Tibial nerve (tissue), 4 donors: ENCODE results near the gene FIBCD1. TPM values are rescaled to one million over a fixed set of nuclear protein-coding genes. Genes with fewer than 3 reads are reported as not detected.

ENCODE experiments used
- DNase-seq, 2 donors: peaks; one replicate each; pipeline ENCODE4 v3.0.0-alpha.2; 2019; ENCODE audit warnings: low spot score in 2 of 2
- H3K27ac ChIP-seq, 4 donors: fragments of 200-600 bp; sonication (generic) in 3 of 4; one replicate each; pipeline ENCODE4 v1.5.1; 2017 to 2019; ENCODE audit warnings: mild to moderate bottlenecking in 1 of 4
- H3K27me3 ChIP-seq, 2 donors: fragments of 200-600 bp; sonication (generic) in 1 of 2; one replicate each; pipeline versions ENCODE4 v1.5.1 to v1.6.0; 2017 to 2019
- H3K36me3 ChIP-seq, 3 donors: fragments of 200-600 bp; sonication (generic); one replicate each; pipeline ENCODE4 v1.5.1; 2018 to 2019
- H3K4me1 ChIP-seq, 4 donors: fragments of 200-600 bp; sonication (generic) in 3 of 4; one replicate each; pipeline ENCODE4 v1.5.1; 2017 to 2019
- H3K4me3 ChIP-seq, 4 donors: fragments of 200-600 bp; sonication (generic) in 3 of 4; one replicate each; pipeline ENCODE4 v1.5.1; 2017 to 2019; ENCODE audit warnings: mild to moderate bottlenecking in 1 of 4, moderate library complexity in 1 of 4
- H3K9me3 ChIP-seq, 4 donors: fragments of 200-600 bp; sonication (generic) in 3 of 4; one replicate each; pipeline ENCODE4 v1.5.1; 2017 to 2019
- EP300 ChIP-seq, 2 donors: sonication (generic); formaldehyde crosslinking; IDR thresholded peaks; one replicate each; pipeline ENCODE4 v1.6.1; 2017; ENCODE audit warnings: antibody characterized with exemption in 2 of 2, mild to moderate bottlenecking in 1 of 2
- POLR2A ChIP-seq, 2 donors: fragments of 450-650 bp; IDR thresholded peaks; one replicate each; pipeline ENCODE4 v1.6.1; 2017; ENCODE audit warnings: antibody characterized with exemption in 2 of 2, mild to moderate bottlenecking in 2 of 2, moderate library complexity in 2 of 2
- WGBS, 2 donors: methylation state at CpG; one replicate each; pipeline ENCODE4 v1.1.5; 2018; 5-methylcytosine and 5-hydroxymethylcytosine counted together
- total RNA-seq, 4 donors: library from RNA; depleted of rRNA; stranded (reverse); fragments of >200 nt; gene quantifications; one replicate each; pipeline ENCODE4 v1.1.0, GENCODE V29; 2016
- TF ChIP-seq, protein P1 (sequence below), 5 experiments: fragments of 200-600 bp in 3 of 5; fragments of 450-650 bp in 2 of 5; sonication (generic) in 3 of 5; IDR thresholded peaks; one replicate each; pipeline ENCODE4 v1.5.1; 2016 to 2019; ENCODE audit warnings: antibody characterized with exemption in 5 of 5, mild to moderate bottlenecking in 3 of 5, moderate library complexity in 2 of 5

Gene FIBCD1
- total RNA-seq, 4 donors from 2014 or later = not detected

DNA sequence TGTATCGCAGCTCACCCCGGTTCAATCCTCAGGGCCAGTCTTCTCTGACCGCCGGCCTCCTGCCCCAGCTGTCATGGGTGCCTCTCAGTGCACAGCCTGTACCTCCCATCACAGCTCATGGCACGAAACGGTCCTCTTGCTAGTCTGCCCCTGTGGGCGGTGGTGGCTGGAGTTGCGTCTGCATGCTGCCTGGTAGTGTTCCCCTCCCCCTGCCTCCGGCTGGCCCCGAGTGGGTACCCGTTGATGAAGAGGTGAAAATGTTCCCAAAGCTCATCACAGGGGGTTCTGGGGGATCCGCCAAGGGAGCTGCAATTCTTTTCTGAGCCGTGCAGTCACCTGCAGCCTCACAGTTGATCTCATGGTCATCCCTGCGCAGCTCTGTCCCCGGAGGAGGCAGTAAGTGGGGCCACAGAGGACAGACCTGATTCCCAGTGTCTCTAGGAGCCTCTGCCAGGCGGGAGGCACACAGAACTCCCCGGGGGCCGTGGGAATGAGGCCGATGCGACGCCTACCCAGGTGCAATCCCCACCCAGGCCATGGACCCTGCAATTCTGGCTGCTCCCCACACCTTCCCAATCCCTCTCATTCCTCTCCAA, 34.7 kb upstream of the FIBCD1 start:
- no peaks in the 10 kb centered on the region for H3K9me3 ChIP-seq
- H3K27ac ChIP-seq = no peak overlapping the region
- 48 to 54% methylated on average over 14 to 21 of the region's 21 CpGs for WGBS, 2 donors
- H3K4me1 ChIP-seq = no peaks in the 10 kb centered on the region
- peaks cover 4 to 53% of the 10 kb centered on the region in 2 donors for H3K27me3 ChIP-seq
- H3K36me3 ChIP-seq = no peaks in the 10 kb centered on the region
- no peak for DNase-seq
- TF ChIP-seq, protein P1, sequence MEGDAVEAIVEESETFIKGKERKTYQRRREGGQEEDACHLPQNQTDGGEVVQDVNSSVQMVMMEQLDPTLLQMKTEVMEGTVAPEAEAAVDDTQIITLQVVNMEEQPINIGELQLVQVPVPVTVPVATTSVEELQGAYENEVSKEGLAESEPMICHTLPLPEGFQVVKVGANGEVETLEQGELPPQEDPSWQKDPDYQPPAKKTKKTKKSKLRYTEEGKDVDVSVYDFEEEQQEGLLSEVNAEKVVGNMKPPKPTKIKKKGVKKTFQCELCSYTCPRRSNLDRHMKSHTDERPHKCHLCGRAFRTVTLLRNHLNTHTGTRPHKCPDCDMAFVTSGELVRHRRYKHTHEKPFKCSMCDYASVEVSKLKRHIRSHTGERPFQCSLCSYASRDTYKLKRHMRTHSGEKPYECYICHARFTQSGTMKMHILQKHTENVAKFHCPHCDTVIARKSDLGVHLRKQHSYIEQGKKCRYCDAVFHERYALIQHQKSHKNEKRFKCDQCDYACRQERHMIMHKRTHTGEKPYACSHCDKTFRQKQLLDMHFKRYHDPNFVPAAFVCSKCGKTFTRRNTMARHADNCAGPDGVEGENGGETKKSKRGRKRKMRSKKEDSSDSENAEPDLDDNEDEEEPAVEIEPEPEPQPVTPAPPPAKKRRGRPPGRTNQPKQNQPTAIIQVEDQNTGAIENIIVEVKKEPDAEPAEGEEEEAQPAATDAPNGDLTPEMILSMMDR (IDR thresholded peaks at IDR 0.05) = no peak
- TF ChIP-seq POLR2A (IDR thresholded peaks at IDR 0.05) (no peak), EP300 (IDR thresholded peaks at IDR 0.05) (no peak)
- no peak overlapping the region for H3K4me3 ChIP-seq

DNA sequence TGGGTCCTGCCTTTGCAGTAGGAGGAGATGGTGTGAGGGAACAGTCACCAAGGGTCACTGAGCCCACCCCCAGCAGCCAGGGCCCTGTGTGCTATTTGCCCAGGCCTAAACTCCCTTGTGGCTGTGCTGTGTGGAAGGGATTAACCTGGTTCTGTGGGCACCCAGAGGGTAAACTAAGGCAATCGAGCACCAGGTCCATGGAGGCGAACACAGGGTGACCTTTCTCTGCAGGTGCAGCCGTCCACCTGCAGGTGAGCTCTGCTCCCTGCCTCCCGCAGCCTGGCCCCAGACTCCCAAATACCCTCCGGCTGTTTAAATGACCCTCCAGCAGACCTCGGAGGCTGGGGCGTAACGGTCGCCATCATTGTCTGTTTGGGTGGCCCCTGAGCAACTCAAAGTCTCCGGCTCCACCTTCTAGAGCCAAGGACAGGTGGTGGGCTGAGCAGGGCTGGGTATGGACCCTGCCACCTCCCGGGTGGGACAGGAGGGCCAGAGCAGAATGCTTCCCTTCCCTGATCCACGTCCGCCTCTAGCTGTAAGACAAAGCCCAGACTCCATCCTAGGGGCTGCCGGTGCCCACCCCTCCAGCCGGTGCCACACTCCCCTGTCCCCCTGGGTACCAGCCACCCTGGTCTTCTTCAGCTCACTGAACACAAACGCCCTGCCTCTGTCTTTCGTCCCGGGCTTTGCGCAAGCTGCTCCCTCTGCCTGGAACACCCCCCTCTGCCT, 34.1 kb upstream of the FIBCD1 start:
- TF ChIP-seq EP300 (IDR thresholded peaks at IDR 0.05) (no peak), POLR2A (IDR thresholded peaks at IDR 0.05) (no peak)
- TF ChIP-seq, protein P1 (IDR thresholded peaks at IDR 0.05) = no peak
- 62 to 66% methylated on average over 9 to 19 of the region's 19 CpGs for WGBS, 2 donors
- no peak overlapping the region for H3K4me3 ChIP-seq
- no peak for DNase-seq
- peaks cover 4 to 53% of the 10 kb centered on the region in 2 donors for H3K27me3 ChIP-seq
- H3K27ac ChIP-seq = no peak overlapping the region
- no peaks in the 10 kb centered on the region for H3K36me3 ChIP-seq
- H3K9me3 ChIP-seq = no peaks in the 10 kb centered on the region
- H3K4me1 ChIP-seq = no peaks in the 10 kb centered on the region

DNA sequence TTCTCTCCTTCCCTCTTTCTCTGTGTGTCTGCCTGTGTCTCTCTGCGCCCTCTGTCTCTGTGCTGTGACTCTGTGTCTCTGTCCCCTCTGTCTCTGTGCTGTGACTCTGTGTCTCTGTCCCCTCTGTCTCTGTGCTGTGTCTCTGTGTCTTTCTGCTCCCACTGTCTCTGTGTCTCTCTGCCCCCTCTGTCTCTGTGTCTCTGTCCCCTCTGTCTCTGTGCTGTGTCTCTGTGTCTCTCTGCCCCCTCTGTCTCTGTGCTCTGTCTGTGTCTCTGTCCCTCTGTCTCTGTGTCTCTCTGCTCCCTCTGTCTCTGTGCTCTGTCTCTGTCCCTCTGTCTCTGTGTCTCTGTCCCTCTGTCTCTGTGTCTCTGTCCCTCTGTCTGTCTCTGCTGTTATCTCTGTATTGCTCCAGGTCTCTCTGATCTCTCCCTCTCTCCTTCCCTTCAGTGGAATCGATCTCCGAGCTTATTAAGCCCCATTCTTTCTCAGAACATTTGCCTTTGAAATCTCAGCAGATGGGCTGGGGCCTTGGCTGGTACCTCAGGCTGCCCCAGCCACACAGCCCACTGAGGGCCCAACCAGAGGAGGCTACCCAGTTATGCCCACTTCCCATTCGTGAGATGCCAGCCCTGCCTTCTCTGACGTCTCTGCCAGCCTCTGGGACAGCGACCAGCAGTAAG, 33.4 kb upstream of the FIBCD1 start:
- no peak overlapping the region for H3K4me3 ChIP-seq
- H3K27me3 ChIP-seq = peaks cover 4 to 53% of the 10 kb centered on the region in 2 donors
- H3K36me3 ChIP-seq = no peaks in the 10 kb centered on the region
- H3K27ac ChIP-seq = no peak overlapping the region
- 65 to 75% methylated on average over 5 to 6 of the region's 6 CpGs for WGBS, 2 donors
- H3K9me3 ChIP-seq = no peaks in the 10 kb centered on the region
- TF ChIP-seq, protein P1 (IDR thresholded peaks at IDR 0.05) = no peak
- no peak for TF ChIP-seq EP300 (IDR thresholded peaks at IDR 0.05)
- TF ChIP-seq POLR2A (IDR thresholded peaks at IDR 0.05) = no peak
- H3K4me1 ChIP-seq = no peaks in the 10 kb centered on the region
- DNase-seq = no peak

DNA sequence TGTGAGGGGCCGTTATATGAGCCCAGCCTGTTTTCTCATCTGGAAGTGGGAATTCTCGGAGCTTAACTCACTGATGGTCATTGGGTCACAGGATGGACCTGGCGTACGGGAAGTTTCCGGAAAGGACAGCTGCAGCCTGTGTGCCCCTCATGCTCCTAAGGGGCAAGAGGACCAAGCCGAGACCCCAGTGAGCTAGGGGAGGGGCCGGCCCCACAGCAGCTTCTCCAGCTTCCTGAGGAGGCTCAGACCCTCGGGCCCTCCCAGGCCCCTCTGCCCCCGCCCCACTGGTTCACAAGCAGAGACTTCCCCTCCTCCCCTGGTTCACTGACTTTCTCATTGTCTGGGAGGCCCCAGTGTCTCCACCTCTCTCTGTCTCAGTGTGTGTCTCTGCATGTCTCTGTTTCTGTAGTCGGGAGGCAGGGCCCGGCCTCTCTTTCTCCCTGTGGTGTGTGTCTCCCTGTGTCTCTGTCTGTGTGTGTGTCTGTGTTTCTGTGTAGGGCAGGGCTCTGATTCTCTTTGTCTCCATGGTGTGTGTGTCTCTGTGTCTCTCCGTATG, 32.3 kb upstream of the FIBCD1 start:
- no peak for TF ChIP-seq EP300 (IDR thresholded peaks at IDR 0.05)
- TF ChIP-seq, protein P1 (IDR thresholded peaks at IDR 0.05) = no peak
- TF ChIP-seq POLR2A (IDR thresholded peaks at IDR 0.05) = no peak
- no peak overlapping the region for H3K4me3 ChIP-seq
- no peaks in the 10 kb centered on the region for H3K9me3 ChIP-seq
- DNase-seq = no peak
- H3K36me3 ChIP-seq = no peaks in the 10 kb centered on the region
- H3K27me3 ChIP-seq = peaks cover 4 to 54% of the 10 kb centered on the region in 2 donors
- no peaks in the 10 kb centered on the region for H3K4me1 ChIP-seq
- no peak overlapping the region for H3K27ac ChIP-seq
- 34 to 35% methylated on average over 10 to 12 of the region's 12 CpGs for WGBS, 2 donors
